Iris pigment epithelial cell (primary cell): ENCODE results near the gene IKZF3.
"Not testable (repeated sequence)": the region's sequence is repeated elsewhere in the genome, so short reads cannot be mapped to it uniquely, and the experiment has no call there.

Source experiments
- DNase-seq: peaks from one replicate; pipeline ENCODE4 v3.0.0-alpha.2; 2011; ENCODE audit warnings: low read depth

IKZF3 gene

GRCh38 chr17:39863918-39864746 lies at the start of gene IKZF3:
Gene IKZF3, minus strand, starts transcription at chr17:39864312. Its CDS starts 186 bp downstream, at chr17:39864126.
- DNase-seq, result peak; percentile 44

- DNase-seq, result no peak
These were observed 44.8 kb upstream of the IKZF3 start for GRCh38 chr17:39908789-39909352.

GRCh38 chr17:39904990-39905288 lies 40.8 kb upstream of the IKZF3 start:
- DNase-seq, result no peak

- DNase-seq, result peak; percentile 18
These were observed 39.2 kb upstream of the IKZF3 start for GRCh38 chr17:39903158-39903884.

GRCh38 chr17:39902027-39902426 lies 37.9 kb upstream of the IKZF3 start:
- not testable (repeated sequence) for DNase-seq

GRCh38 chr17:39899215-39899614 lies 35.1 kb upstream of the IKZF3 start:
- no peak for DNase-seq

- DNase-seq, result no peak
These were observed 34.0 kb upstream of the IKZF3 start for GRCh38 chr17:39898088-39898487.

GRCh38 chr17:39894681-39895376 lies 30.7 kb upstream of the IKZF3 start:
- DNase-seq, result no peak

GRCh38 chr17:39889200-39889599 lies 25.1 kb upstream of the IKZF3 start:
- DNase-seq, result no peak

- DNase-seq, result no peak
These were observed 23.0 kb upstream of the IKZF3 start for GRCh38 chr17:39887078-39887477.

- not testable (repeated sequence) for DNase-seq
These were observed 22.0 kb upstream of the IKZF3 start for GRCh38 chr17:39886102-39886501.

GRCh38 chr17:39872751-39873150 lies 8.6 kb upstream of the IKZF3 start:
- DNase-seq, result no peak

- DNase-seq, result no peak
These were observed 7.7 kb upstream of the IKZF3 start for GRCh38 chr17:39871801-39872200.

GRCh38 chr17:39870776-39871175 lies 6.7 kb upstream of the IKZF3 start:
- DNase-seq, result no peak

- no peak for DNase-seq
These were observed 4.4 kb upstream of the IKZF3 start for GRCh38 chr17:39868554-39868942.

- DNase-seq, result no peak
These were observed 3.9 kb upstream of the IKZF3 start, which contains the start of gene ZPBP2 for GRCh38 chr17:39867880-39868553. Gene ZPBP2, plus strand, starts transcription at chr17:39868202. Its CDS starts 153 bp downstream, at chr17:39868355.

GRCh38 chr17:39867084-39867879 lies 3.2 kb upstream of the IKZF3 start:
- DNase-seq, result no peak

GRCh38 chr17:39866013-39866730 lies 2.1 kb upstream of the IKZF3 start:
- no peak for DNase-seq

- DNase-seq, result no peak
These were observed 731 bp downstream of the IKZF3 start for GRCh38 chr17:39863244-39863917.

- no peak for DNase-seq
These were observed 2.9 kb downstream of the IKZF3 start for GRCh38 chr17:39861235-39861634.
